ENCODE data around the gene GCN1. TPM values are rescaled to one million over a fixed set of nuclear protein-coding genes. Genes with fewer than 3 reads are reported as not detected.

Gene GCN1
- total and polyA plus RNA-seq, 11 donors = 7.2 to 51.7 (median 33.7) TPM

GRCh38 chr12:120106151-120106550, 88.4 kb downstream of the GCN1 start:
- Histone ChIP-seq H3K27ac (no peak overlapping the region), H3K27me3 (no peaks in the 10 kb centered on the region), H3K4me3 (no peak overlapping the region), H3K36me3 (peaks cover 0 to 74% (median 24%) of the 10 kb centered on the region in 9 donors), H3K4me1 (peaks cover 7 to 53% (median 28%) of the 10 kb centered on the region in 12 donors), H3K9me3 (no peaks in the 10 kb centered on the region)
- DNase-seq = no peak
- WGBS, 4 donors = 88 to 100% (median 95%) methylated on average over 1 of the region's 1 CpG
- TF ChIP-seq CTCF (IDR thresholded peaks at IDR 0.05) = no peak
- TF ChIP-seq POLR2A (IDR thresholded peaks at IDR 0.05) = no peak
- intact Hi-C loops (cut with DNase I) = no loop called here
- no peak for ATAC-seq

GRCh38 chr12:120103371-120103770, 91.1 kb downstream of the GCN1 start:
- ATAC-seq (no peak), DNase-seq (no peak)
- intact Hi-C loops (cut with DNase I) = no loop called here
- H3K27ac ChIP-seq = no peak overlapping the region
- H3K36me3 ChIP-seq = peaks cover 0 to 100% (median 35%) of the 10 kb centered on the region in 9 donors
- no peak overlapping the region for H3K4me3 ChIP-seq
- H3K4me1 ChIP-seq = peaks cover 7 to 43% (median 29%) of the 10 kb centered on the region in 12 donors
- no peaks in the 10 kb centered on the region for H3K9me3 ChIP-seq
- no peak for TF ChIP-seq CTCF (IDR thresholded peaks at IDR 0.05)
- TF ChIP-seq POLR2A (IDR thresholded peaks at IDR 0.05) = no peak
- 95 to 96% (median 96%) methylated on average over 11 to 13 of the region's 13 CpGs for WGBS, 4 donors
- no peaks in the 10 kb centered on the region for H3K27me3 ChIP-seq

GRCh38 chr12:120103044-120103338, 91.5 kb downstream of the GCN1 start:
- no peak overlapping the region for H3K4me3 ChIP-seq
- TF ChIP-seq CTCF (IDR thresholded peaks at IDR 0.05) = no peak
- no peak for TF ChIP-seq POLR2A (IDR thresholded peaks at IDR 0.05)
- H3K27ac ChIP-seq = no peak overlapping the region
- H3K27me3 ChIP-seq = no peaks in the 10 kb centered on the region
- no peaks in the 10 kb centered on the region for H3K9me3 ChIP-seq
- DNase-seq (peak in 1 of 5 donors; percentile 15), ATAC-seq (no peak)
- peaks cover 0 to 100% (median 39%) of the 10 kb centered on the region in 9 donors for H3K36me3 ChIP-seq
- intact Hi-C loops (cut with DNase I) = no loop called here
- WGBS, 4 donors = 87 to 92% (median 90%) methylated on average over 10 to 11 of the region's 11 CpGs
- peaks cover 7 to 47% (median 29%) of the 10 kb centered on the region in 12 donors for H3K4me1 ChIP-seq

GRCh38 chr12:120102189-120103043, 92.1 kb downstream of the GCN1 start:
- 77 to 85% (median 79%) methylated on average over 25 to 30 of the region's 30 CpGs for WGBS, 4 donors
- ATAC-seq (peak in 2 of 4 donors; percentile 2 to 9), DNase-seq (peak in 1 of 5 donors; percentile 52)
- TF ChIP-seq CTCF (IDR thresholded peaks at IDR 0.05) (no peak), POLR2A (IDR thresholded peaks at IDR 0.05) (no peak)
- Histone ChIP-seq H3K4me1 (peaks cover 7 to 48% (median 29%) of the 10 kb centered on the region in 12 donors), H3K4me3 (no peak overlapping the region), H3K27me3 (no peaks in the 10 kb centered on the region), H3K36me3 (peaks cover 0 to 100% (median 40%) of the 10 kb centered on the region in 9 donors), H3K9me3 (no peaks in the 10 kb centered on the region), H3K27ac (peak overlapping the region in 3 of 12 donors; percentile 11 to 76 (median 56))
- intact Hi-C loops (cut with DNase I) = no loop called here

Data from heart left ventricle (tissue), 16 donors.